Fibroblast of pulmonary artery (primary cell): Measurements from ENCODE around the gene MFSD2B.
A peak's percentile ranks its signal among the peaks of the same experiment; 100 is the strongest.
"Not testable (repeated sequence)": the region's sequence is repeated elsewhere in the genome, so short reads cannot be mapped to it uniquely, and the experiment has no call there.

Source experiments
- DNase-seq: peaks from one replicate; pipeline ENCODE4 v3.0.0-alpha.2; 2010; ENCODE audit warnings: low read depth
- H3K4me3 ChIP-seq: replicated peaks from 2 replicates; pipeline ENCODE4 v1.5.1; 2011; ENCODE audit warnings: low read depth, mild to moderate bottlenecking, control low read depth, low read length, moderate library complexity
- TF ChIP-seq, protein P1 (sequence below): IDR thresholded peaks from 2 replicates; pipeline ENCODE4 v1.5.1; 2011; ENCODE audit warnings: mild to moderate bottlenecking, control low read depth, low read length, inconsistent platforms; ENCODE audit errors: missing control alignments

The MFSD2B gene

DNA sequence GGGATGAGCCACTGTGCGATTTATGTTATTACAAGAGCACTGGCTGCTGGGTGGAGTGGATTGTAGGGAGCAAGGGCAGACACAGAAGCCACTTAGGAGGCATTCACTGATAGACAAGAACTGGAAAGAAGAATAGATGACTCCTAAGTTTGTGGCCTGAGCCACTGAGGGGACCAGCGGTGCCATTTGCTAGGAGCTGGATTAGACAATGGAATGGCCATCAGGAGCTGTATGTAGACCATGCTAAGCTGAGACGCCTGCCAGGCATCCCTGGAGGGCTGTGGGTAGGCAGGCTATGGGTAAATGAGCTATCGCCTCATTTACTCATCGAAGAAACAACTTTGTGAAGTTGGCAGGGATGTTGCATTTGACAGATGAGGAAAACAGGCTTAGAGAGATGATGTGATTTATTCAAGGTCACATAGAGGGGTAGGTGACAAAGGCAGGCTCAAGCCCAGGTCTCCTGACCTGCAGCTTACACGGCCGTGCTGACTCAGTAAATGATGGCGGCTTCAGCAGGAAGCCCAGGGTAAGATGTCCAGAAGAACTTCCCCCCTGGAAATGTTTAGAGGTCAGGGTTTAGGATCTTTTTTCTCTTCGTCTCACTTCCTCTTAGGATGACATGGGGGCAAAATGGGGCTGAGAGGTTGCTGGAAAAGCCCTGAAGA is 2.8 kb downstream of the MFSD2B start:
- H3K4me3 ChIP-seq: no peak overlapping the region
- no peak for DNase-seq
- TF ChIP-seq, protein P1, sequence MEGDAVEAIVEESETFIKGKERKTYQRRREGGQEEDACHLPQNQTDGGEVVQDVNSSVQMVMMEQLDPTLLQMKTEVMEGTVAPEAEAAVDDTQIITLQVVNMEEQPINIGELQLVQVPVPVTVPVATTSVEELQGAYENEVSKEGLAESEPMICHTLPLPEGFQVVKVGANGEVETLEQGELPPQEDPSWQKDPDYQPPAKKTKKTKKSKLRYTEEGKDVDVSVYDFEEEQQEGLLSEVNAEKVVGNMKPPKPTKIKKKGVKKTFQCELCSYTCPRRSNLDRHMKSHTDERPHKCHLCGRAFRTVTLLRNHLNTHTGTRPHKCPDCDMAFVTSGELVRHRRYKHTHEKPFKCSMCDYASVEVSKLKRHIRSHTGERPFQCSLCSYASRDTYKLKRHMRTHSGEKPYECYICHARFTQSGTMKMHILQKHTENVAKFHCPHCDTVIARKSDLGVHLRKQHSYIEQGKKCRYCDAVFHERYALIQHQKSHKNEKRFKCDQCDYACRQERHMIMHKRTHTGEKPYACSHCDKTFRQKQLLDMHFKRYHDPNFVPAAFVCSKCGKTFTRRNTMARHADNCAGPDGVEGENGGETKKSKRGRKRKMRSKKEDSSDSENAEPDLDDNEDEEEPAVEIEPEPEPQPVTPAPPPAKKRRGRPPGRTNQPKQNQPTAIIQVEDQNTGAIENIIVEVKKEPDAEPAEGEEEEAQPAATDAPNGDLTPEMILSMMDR: no peak

DNA sequence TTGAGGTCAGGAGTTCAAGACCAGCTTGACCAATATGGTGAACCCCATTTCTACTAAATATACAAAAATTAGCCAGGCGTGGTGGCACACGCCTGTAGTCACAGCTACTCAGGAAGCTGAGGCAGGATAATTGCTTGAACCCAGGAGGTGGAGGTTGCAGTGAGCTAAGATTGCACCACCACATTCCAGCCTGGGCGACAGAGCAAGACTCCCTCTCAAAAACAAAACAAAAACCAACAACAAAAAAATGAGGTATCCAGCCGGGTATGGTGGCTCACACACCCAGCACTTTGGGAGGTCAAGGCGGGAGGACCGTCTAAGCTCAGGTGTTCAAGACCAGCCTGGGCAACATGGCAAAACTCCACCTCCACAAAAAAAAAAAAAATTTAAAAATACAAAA is 5.0 kb downstream of the MFSD2B start:
- DNase-seq: peak; percentile 39

DNA sequence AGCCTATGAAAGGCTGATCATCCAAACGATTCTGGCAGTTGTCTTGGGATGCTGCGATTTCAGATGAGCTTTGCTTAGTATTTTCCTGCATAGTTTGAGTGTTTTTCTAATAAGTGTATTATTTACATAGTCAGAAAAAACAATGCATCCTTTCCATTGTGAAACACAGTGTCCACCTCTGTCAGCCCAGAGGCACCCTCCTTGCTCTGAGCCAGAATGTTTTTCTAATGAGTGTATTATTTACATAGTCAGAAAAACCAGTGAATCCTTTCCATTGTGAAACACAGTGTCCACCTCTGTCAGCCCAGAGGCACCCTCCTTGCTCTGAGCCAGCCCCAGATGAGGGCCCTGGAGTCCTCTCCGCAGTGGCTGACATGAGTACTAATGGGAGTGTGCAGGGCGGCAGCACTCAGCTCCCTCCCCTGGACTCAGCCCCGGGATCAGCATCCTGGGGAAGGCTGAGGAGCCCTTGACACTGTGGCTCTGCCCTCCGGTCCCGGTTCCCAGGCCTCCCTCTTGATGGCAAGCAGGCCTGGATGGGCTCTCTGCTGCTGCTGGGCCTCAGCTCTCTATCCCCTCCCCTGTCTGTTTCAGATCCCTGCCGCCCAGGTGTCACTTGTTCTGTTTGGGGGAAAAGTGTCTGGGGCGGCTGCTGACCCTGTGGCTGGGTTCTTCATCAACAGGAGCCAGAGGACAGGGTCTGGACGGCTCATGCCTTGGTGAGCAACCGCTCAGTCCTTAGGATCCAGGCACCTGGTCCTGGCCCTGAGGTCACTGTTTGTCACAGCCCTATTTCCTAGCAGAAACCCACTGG is 5.9 kb downstream of the MFSD2B start:
- TF ChIP-seq, protein P1: no peak
- H3K4me3 ChIP-seq: no peak overlapping the region
- DNase-seq: peak; percentile 90

More for the DNA sequence above, 5.0 kb downstream of the MFSD2B start:
- H3K4me3 ChIP-seq: not testable (repeated sequence)

DNA sequence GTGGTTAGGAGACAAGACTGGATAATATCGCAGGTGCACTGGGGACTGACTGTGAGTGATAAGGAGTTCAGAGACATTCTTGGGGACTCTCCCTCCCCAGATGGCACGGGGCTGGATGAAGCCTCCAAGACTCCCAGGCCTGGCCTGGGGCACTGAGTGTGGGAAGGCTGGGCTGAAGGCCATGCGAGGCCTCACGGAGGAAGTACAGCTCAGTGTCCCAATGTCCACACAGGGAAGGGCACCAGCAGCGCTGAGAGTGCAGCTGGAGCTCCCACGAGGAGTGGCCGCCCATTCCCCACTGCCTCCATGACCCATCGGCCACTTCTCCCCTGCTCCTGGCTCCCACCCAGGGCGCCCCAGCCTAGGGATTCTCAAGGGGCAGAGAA is 6.5 kb downstream of the MFSD2B start:
- DNase-seq: no peak
- TF ChIP-seq, protein P1: no peak
- H3K4me3 ChIP-seq: no peak overlapping the region

DNA sequence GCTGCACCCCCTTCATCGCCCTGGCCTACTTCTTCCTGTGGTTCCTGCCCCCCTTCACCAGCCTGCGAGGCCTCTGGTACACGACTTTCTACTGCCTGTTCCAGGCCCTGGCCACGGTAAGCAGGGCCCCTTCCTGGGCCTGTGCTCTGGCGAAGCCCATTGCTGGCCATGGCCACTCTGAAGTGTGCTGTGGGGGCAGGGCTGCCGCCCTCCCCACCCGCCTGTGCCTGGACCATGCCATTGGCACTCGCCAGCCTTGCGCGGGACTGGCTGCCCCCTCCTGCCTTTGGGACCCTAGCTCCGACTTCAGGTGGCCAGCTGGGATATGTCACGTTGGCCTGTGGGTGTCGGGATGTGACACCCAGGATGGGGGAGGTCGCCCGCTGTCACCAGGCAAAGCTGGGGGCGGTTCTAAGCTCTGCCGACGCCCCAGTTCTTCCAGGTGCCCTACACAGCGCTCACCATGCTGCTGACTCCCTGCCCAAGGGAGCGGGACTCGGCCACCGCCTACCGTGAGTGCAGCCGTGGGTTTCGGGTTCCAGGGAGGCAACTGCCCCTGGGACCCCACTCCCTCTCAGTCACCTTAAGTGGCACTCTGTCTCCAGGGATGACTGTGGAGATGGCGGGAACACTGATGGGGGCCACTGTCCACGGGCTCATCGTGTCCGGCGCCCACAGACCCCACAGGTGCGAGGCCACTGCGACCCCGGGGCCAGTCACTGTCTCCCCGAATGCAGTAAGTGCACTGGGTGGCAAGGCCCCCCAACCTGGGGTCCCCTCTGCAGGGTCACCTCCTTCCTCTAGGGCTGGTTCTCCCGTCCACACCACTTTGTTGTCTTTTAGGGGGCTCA is 7.2 kb downstream of the MFSD2B start:
- TF ChIP-seq, protein P1: no peak
- no peak for DNase-seq
- no peak overlapping the region for H3K4me3 ChIP-seq

DNA sequence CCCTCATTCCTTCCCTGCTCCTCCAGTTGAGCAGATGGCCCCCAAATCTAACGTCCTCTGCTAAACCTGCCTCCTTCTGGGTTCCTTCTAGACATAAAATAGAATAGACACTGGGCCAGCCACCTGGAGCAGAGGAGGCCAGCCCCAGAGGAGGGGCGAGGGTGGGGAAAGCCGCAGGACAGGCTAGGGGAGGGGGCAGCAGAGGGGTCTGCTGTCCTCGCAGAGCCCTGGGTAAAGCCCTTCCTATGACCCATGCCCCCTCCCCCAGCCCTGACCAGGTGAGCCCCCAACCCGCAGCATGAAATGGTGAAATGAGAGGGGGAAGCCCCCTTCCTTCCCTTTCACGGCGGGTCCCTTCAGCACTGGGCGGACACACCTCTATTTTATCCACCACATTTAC is 7.8 kb downstream of the MFSD2B start:
- H3K4me3 ChIP-seq: no peak overlapping the region
- no peak for DNase-seq
- TF ChIP-seq, protein P1: no peak

DNA sequence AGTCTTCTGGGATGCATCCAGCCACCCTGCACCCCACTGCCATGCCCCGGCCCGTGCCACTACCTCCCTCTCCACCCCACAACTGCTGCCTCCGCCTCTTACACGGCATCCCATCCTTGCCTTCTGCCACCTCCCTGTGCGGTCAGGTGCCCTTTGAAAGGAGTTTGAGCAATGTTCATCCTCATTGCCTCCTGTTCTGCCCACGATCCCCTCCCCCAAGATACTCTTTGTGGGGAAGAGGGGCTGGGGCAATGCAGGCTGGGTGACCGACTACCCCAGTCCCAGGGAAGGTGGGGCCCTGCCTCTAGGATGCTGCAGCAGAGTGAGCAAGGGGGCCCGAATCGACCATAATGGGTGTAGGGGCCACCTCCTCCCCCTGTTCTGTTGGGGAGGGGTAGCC is 8.4 kb downstream of the MFSD2B start:
- DNase-seq: no peak
- TF ChIP-seq, protein P1: no peak
- H3K4me3 ChIP-seq: no peak overlapping the region
